Hepatocyte (in vitro differentiated cells): ENCODE measurements around the gene GRM1. TPM values are rescaled to one million over a fixed set of nuclear protein-coding genes. Genes with fewer than 3 reads are reported as not detected.

Experiments
- DNase-seq: peaks from one replicate; pipeline ENCODE4 v3.0.0-alpha.2; 2016; ENCODE audit warnings: low spot score
- H2AFZ ChIP-seq: fragments of 200-600 bp; sonication (generic); 2 replicates; pipeline ENCODE4 v1.6.0; 2016; ENCODE audit warnings: antibody characterized with exemption, mild to moderate bottlenecking
- H3K27ac ChIP-seq: fragments of 200-600 bp; sonication (generic); 2 replicates; pipeline ENCODE4 v1.5.1; 2016; ENCODE audit warnings: mild to moderate bottlenecking
- H3K27me3 ChIP-seq: fragments of 200-600 bp; sonication (generic); 2 replicates; pipeline ENCODE4 v1.6.1; 2016
- H3K36me3 ChIP-seq: fragments of 200-600 bp; sonication (generic); replicated peaks from 2 replicates; pipeline ENCODE4 v1.5.1; 2016; ENCODE audit warnings: low read depth; ENCODE audit not compliant: insufficient read depth
- H3K4me1 ChIP-seq: fragments of 200-600 bp; sonication (generic); 2 replicates; pipeline ENCODE4 v1.5.1; 2016; ENCODE audit warnings: mild to moderate bottlenecking, moderate library complexity; ENCODE audit not compliant: insufficient read depth
- H3K4me2 ChIP-seq: fragments of 200-600 bp; sonication (generic); 2 replicates; pipeline ENCODE4 v1.6.0; 2016
- H3K4me3 ChIP-seq: fragments of 200-600 bp; sonication (generic); 2 replicates; pipeline ENCODE4 v1.5.1; 2016; ENCODE audit warnings: mild to moderate bottlenecking
- H3K79me2 ChIP-seq: fragments of 200-600 bp; sonication (generic); 2 replicates; pipeline ENCODE4 v1.6.0; 2017; ENCODE audit warnings: mild to moderate bottlenecking
- H3K9me2 ChIP-seq: fragments of 200-600 bp; sonication (generic); replicated peaks from 2 replicates; pipeline ENCODE4 v1.6.0; 2017; ENCODE audit warnings: mild to moderate bottlenecking; ENCODE audit not compliant: insufficient read depth
- H3K9me3 ChIP-seq: fragments of 200-600 bp; sonication (generic); 2 replicates; pipeline ENCODE4 v1.5.1; 2016; ENCODE audit warnings: low read depth, mild to moderate bottlenecking
- H4K20me1 ChIP-seq: fragments of 200-600 bp; sonication (generic); 2 replicates; pipeline ENCODE4 v1.6.0; 2016; ENCODE audit warnings: mild to moderate bottlenecking; ENCODE audit not compliant: insufficient read depth, poor library complexity, severe bottlenecking
- CTCF ChIP-seq: fragments of 200-600 bp; sonication (generic); IDR thresholded peaks from 2 replicates; pipeline ENCODE4 v1.5.1; 2016; ENCODE audit warnings: antibody characterized with exemption, mild to moderate bottlenecking; ENCODE audit not compliant: poor library complexity
- EZH2 ChIP-seq: fragments of 200-600 bp; sonication (generic); IDR thresholded peaks from 2 replicates; pipeline ENCODE4 v1.6.1; 2016; ENCODE audit warnings: antibody characterized with exemption, mild to moderate bottlenecking, borderline replicate concordance
- EZH2phosphoT487 ChIP-seq: fragments of 200-600 bp; sonication (generic); IDR thresholded peaks from one replicate; pipeline ENCODE4 v1.6.1; 2018; ENCODE audit warnings: antibody characterized with exemption, mild to moderate bottlenecking, low read depth, moderate library complexity; ENCODE audit not compliant: unreplicated experiment, severe bottlenecking
- WGBS: methylation state at CpG from one replicate; pipeline ENCODE4 v1.1.6; 2016; ENCODE audit warnings: low lambda C conversion rate; ENCODE audit errors: missing lambda C conversion rate; 5-methylcytosine and 5-hydroxymethylcytosine counted together
- polyA plus RNA-seq: library from polyadenylated mRNA; unstranded; fragments of >200 nt; fragmentation: Nextera tagmentation; extraction: Ambion mirVana; gene quantifications from 2 replicates; pipeline ENCODE4 v1.2.1, GENCODE V29; 2016
- total RNA-seq: library from RNA; depleted of rRNA; stranded (reverse); fragments of >200 nt; gene quantifications from 2 replicates; pipeline ENCODE4 v1.2.3, GENCODE V29; 2014

The GRM1 gene
- total and polyA plus RNA-seq, 2 experiments from 2014 or later: 0.17 TPM; not detected in 1

GRCh38 chr6:146315381-146316174 lies 286.7 kb downstream of the GRM1 start:
- H2AFZ ChIP-seq: no peak overlapping the region
- H3K27me3 ChIP-seq: no peaks in the 10 kb centered on the region
- H3K4me1 ChIP-seq: no peaks in the 10 kb centered on the region
- no peak overlapping the region for H3K27ac ChIP-seq
- TF ChIP-seq EZH2 (no peak), EZH2phosphoT487 (no peak), CTCF (no peak)
- no peaks in the 10 kb centered on the region for H3K79me2 ChIP-seq
- WGBS: 92% methylated on average over 4 of the region's 4 CpGs
- no peaks in the 10 kb centered on the region for H3K9me3 ChIP-seq
- no peaks in the 10 kb centered on the region for H4K20me1 ChIP-seq
- no peaks in the 10 kb centered on the region for H3K36me3 ChIP-seq
- no peaks in the 10 kb centered on the region for H3K9me2 ChIP-seq
- DNase-seq: no peak
- H3K4me2 ChIP-seq: no peak overlapping the region
- H3K4me3 ChIP-seq: no peak overlapping the region

- H3K9me3 ChIP-seq: no peaks in the 10 kb centered on the region
- no peak overlapping the region for H3K4me3 ChIP-seq
- DNase-seq: no peak
- H3K9me2 ChIP-seq: no peaks in the 10 kb centered on the region
- WGBS: 91% methylated on average over 5 of the region's 5 CpGs
- TF ChIP-seq CTCF (no peak), EZH2phosphoT487 (no peak), EZH2 (no peak)
- no peaks in the 10 kb centered on the region for H3K79me2 ChIP-seq
- H3K27ac ChIP-seq: no peak overlapping the region
- no peak overlapping the region for H2AFZ ChIP-seq
- no peak overlapping the region for H3K4me2 ChIP-seq
- H4K20me1 ChIP-seq: no peaks in the 10 kb centered on the region
- no peaks in the 10 kb centered on the region for H3K36me3 ChIP-seq
- H3K4me1 ChIP-seq: no peaks in the 10 kb centered on the region
- no peaks in the 10 kb centered on the region for H3K27me3 ChIP-seq
These were observed 287.3 kb downstream of the GRM1 start for GRCh38 chr6:146316175-146316495.

DNA sequence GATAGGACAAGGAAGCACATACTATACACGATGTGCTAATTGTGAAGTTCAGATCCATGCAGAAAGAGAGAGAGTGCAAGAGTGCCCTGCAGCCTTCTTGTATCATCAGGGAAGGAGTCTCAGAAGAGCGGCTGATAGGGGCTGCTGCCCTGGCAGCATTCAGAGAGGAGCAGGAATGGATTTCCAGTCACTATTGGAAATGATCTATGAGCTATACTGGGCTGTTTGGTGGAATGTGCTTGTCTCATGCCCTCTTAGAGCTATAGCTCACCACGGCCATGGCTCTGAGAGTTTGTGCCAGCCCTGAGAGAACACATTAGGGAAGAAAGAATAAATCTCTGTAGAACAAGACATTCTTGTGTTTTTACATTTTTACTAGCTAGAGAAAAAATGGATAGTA lies 302.2 kb downstream of the GRM1 start:
- Histone ChIP-seq H3K4me2 (no peak overlapping the region), H3K79me2 (no peaks in the 10 kb centered on the region), H3K27ac (no peak overlapping the region), H3K4me1 (no peaks in the 10 kb centered on the region), H3K36me3 (no peaks in the 10 kb centered on the region), H3K27me3 (no peaks in the 10 kb centered on the region), H4K20me1 (no peaks in the 10 kb centered on the region), H3K9me2 (no peaks in the 10 kb centered on the region), H3K9me3 (no peaks in the 10 kb centered on the region), H2AFZ (no peak overlapping the region), H3K4me3 (no peak overlapping the region)
- WGBS: 84% methylated on average over 3 of the region's 3 CpGs
- no peak for DNase-seq
- TF ChIP-seq EZH2phosphoT487 (no peak), EZH2 (no peak), CTCF (no peak)
